A673 (cell line): ENCODE results near the gene PLD1. TPM values are rescaled to one million over a fixed set of nuclear protein-coding genes. Genes with fewer than 3 reads are reported as not detected.
A peak's percentile ranks its signal among the peaks of the same experiment; 100 is the strongest.

Experiments
- BruUV-seq: library from RNA; stranded (reverse); fragments of 400-500 nt; replicated peaks from 2 replicates; lab custom pipeline; 2021; lab: Mats Ljungman, UMichigan
- CTCF ChIA-PET: fragments of 300-600 bp; sonication (Branson Sonifier 250); formaldehyde crosslinking; loops from one replicate; lab custom pipeline; 2022; ENCODE audit warnings: antibody characterized with exemption; lab: Charles Lee
- POLR2A ChIA-PET: fragments of 300-600 bp; sonication (Branson Sonifier 250); formaldehyde crosslinking; loops from one replicate; lab custom pipeline; 2022; ENCODE audit warnings: antibody characterized with exemption; ENCODE audit not compliant: low non-redundant PET; lab: Charles Lee
- DNase-seq: peaks from one replicate; pipeline ENCODE4 v3.0.0-alpha.2; 2015; ENCODE audit warnings: low spot score
- H3K27ac ChIP-seq: fragments of 200-600 bp; sonication (generic); 2 replicates; pipeline ENCODE4 v1.5.1; 2016; ENCODE audit warnings: mixed run types, low read depth, mild to moderate bottlenecking, mixed read lengths, antibody characterized with exemption, low read length; ENCODE audit not compliant: poor library complexity, severe bottlenecking
- H3K27me3 ChIP-seq: fragments of 200-600 bp; sonication (generic); replicated peaks from 2 replicates; pipeline ENCODE4 v1.6.1; 2017; ENCODE audit warnings: mixed run types, low read depth, mild to moderate bottlenecking, mixed read lengths, antibody characterized with exemption, low read length; ENCODE audit not compliant: insufficient read depth, poor library complexity
- H3K36me3 ChIP-seq: fragments of 200-600 bp; sonication (generic); 2 replicates; pipeline ENCODE4 v1.6.1; 2016; ENCODE audit warnings: mixed run types, mild to moderate bottlenecking, mixed read lengths, antibody characterized with exemption, low read length; ENCODE audit not compliant: insufficient read depth, poor library complexity, severe bottlenecking
- H3K4me1 ChIP-seq: fragments of 200-600 bp; sonication (generic); 2 replicates; pipeline ENCODE4 v1.6.1; 2017; ENCODE audit warnings: mixed run types, mild to moderate bottlenecking, mixed read lengths, antibody characterized with exemption, low read length; ENCODE audit not compliant: insufficient read depth, poor library complexity, severe bottlenecking
- H3K4me3 ChIP-seq: fragments of 200-600 bp; sonication (generic); 2 replicates; pipeline ENCODE4 v1.5.1; 2016; ENCODE audit warnings: low read depth, mixed run types, mild to moderate bottlenecking, mixed read lengths, low read length; ENCODE audit not compliant: poor library complexity, severe bottlenecking
- H3K9me3 ChIP-seq: fragments of 200-600 bp; sonication (generic); 2 replicates; pipeline ENCODE4 v1.6.1; 2016; ENCODE audit warnings: mixed run types, low read depth, mild to moderate bottlenecking, mixed read lengths, antibody characterized with exemption, low read length; ENCODE audit not compliant: poor library complexity, severe bottlenecking
- CTCF ChIP-seq: fragments of 300-800, 200-600 bp; sonication (generic); conservative IDR thresholded peaks from 2 replicates; pipeline ENCODE4 v1.5.1; 2017; ENCODE audit warnings: low read depth, mild to moderate bottlenecking, antibody characterized with exemption, low read length, moderate library complexity, mixed read lengths
- EZH2 ChIP-seq: fragments of 200-600 bp; sonication (generic); IDR thresholded peaks from 2 replicates; pipeline ENCODE4 v1.6.1; 2017; ENCODE audit warnings: borderline replicate concordance, low read depth, mild to moderate bottlenecking, mixed read lengths, antibody characterized with exemption, low read length; ENCODE audit not compliant: poor library complexity, severe bottlenecking
- intact Hi-C: fragments of 100-400 bp; cut with micrococcal nuclease; formaldehyde crosslinking; loops from one replicate; pipeline ENCODE4 v1.10.0; 2022; ENCODE audit not compliant: unreplicated experiment
- total RNA-seq: library from RNA; stranded (reverse); gene quantifications from 2 replicates; pipeline ENCODE4 v1.2.3, GENCODE V29; 2021

PLD1 gene
- total RNA-seq, 1 experiment from 2014 or later, result 3.2 TPM

- BruUV-seq, result no TSS peak
- no peaks in the 10 kb centered on the region for H3K36me3 ChIP-seq
- no peaks in the 10 kb centered on the region for H3K27me3 ChIP-seq
- no peaks in the 10 kb centered on the region for H3K4me1 ChIP-seq
- intact Hi-C loops, result no loop called here
- H3K4me3 ChIP-seq, result no peak overlapping the region
- 0 out of 2 replicates have a peak, but pooled peaks have one; percentile 14 for TF ChIP-seq CTCF
- TF ChIP-seq EZH2, result no peak
- DNase-seq, result peak; percentile 11
- no peak overlapping the region for H3K27ac ChIP-seq
- POLR2A ChIA-PET, result no interaction called here
- no peaks in the 10 kb centered on the region for H3K9me3 ChIP-seq
- CTCF ChIA-PET, result no interaction called here
These were observed 240.6 kb downstream of the PLD1 start for GRCh38 chr3:171569571-171570132.

GRCh38 chr3:171568766-171569165 lies 241.5 kb downstream of the PLD1 start:
- intact Hi-C loops, result no loop called here
- no peak for DNase-seq
- no peaks in the 10 kb centered on the region for H3K4me1 ChIP-seq
- POLR2A ChIA-PET, result no interaction called here
- no peaks in the 10 kb centered on the region for H3K27me3 ChIP-seq
- no peak overlapping the region for H3K4me3 ChIP-seq
- no peaks in the 10 kb centered on the region for H3K36me3 ChIP-seq
- BruUV-seq, result no TSS peak
- CTCF ChIA-PET, result no interaction called here
- no peak overlapping the region for H3K27ac ChIP-seq
- TF ChIP-seq EZH2, result no peak
- H3K9me3 ChIP-seq, result no peaks in the 10 kb centered on the region

- DNase-seq, result peak; percentile 56
- ChIA-PET CTCF (interaction anchor here (0.9 kb wide), 1 partner anchor 380 kb away, joined by 3 read pairs; no protein-coding TSS in a partner anchor), POLR2A (interaction anchor here (0.6 to 1.1 kb wide), 2 partner anchors 54 to 206 kb away, joined by 4 to 5 read pairs; no protein-coding TSS in a partner anchor)
- BruUV-seq, result no TSS peak
- no peaks in the 10 kb centered on the region for H3K4me1 ChIP-seq
- no peak for TF ChIP-seq EZH2
- peak; percentile 77 for TF ChIP-seq CTCF
- H3K4me3 ChIP-seq, result no peak overlapping the region
- no peaks in the 10 kb centered on the region for H3K9me3 ChIP-seq
- intact Hi-C loops, result loop anchor here (2.0 kb wide), 3 partner anchors 380 to 606 kb away; no protein-coding TSS in a partner anchor
- H3K36me3 ChIP-seq, result no peaks in the 10 kb centered on the region
- H3K27ac ChIP-seq, result no peak overlapping the region
- H3K27me3 ChIP-seq, result no peaks in the 10 kb centered on the region
These were observed 243.4 kb downstream of the PLD1 start for GRCh38 chr3:171566803-171567422.
